Kidney (tissue), 14 donors: ENCODE measurements around the gene MED9. TPM values are rescaled to one million over a fixed set of nuclear protein-coding genes. Genes with fewer than 3 reads are reported as not detected.

Experiments
- DNase-seq, 5 donors: peaks; one replicate each; pipeline ENCODE4 v3.0.0-alpha.2; 2013 to 2020
- FAIRE-seq: peaks from 2 replicates; lab custom pipeline; 2012; peaks lifted over from hg19 to GRCh38; lab: Jason Lieb, UNC
- H3K27ac ChIP-seq, 2 donors: one replicate each; pipeline ENCODE4 v1.7.0; 2013; ENCODE audit warnings: low read depth in 2 of 2, low read length in 2 of 2, inconsistent platforms in 1 of 2
- H3K27me3 ChIP-seq: one replicate; pipeline ENCODE4 v1.7.1; 2013; ENCODE audit warnings: low read length, inconsistent platforms; ENCODE audit not compliant: control insufficient read depth, insufficient read depth
- H3K36me3 ChIP-seq, 3 donors: one replicate each; pipeline versions ENCODE4 v1.7.0 to v1.7.1; 2013; ENCODE audit warnings: low read length in 3 of 3, control low read depth in 1 of 3, inconsistent platforms in 1 of 3; ENCODE audit not compliant: insufficient read depth in 3 of 3, control insufficient read depth in 2 of 3
- H3K4me1 ChIP-seq, 3 donors: one replicate each; pipeline versions ENCODE4 v1.7.0 to v1.7.1; 2013; ENCODE audit warnings: low read length in 3 of 3, inconsistent platforms in 1 of 3, low read depth in 1 of 3; ENCODE audit not compliant: control insufficient read depth in 2 of 3, insufficient read depth in 2 of 3
- H3K4me3 ChIP-seq, 3 donors: one replicate each; pipeline versions ENCODE4 v1.7.0 to v1.8.1; 2013; ENCODE audit warnings: low read length in 3 of 3, control low read depth in 1 of 3, inconsistent platforms in 1 of 3
- H3K9ac ChIP-seq, 3 donors: one replicate each; pipeline versions ENCODE4 v1.7.0 to v1.7.1; 2013; ENCODE audit warnings: low read length in 3 of 3, control low read depth in 1 of 3, inconsistent platforms in 1 of 3
- H3K9me3 ChIP-seq, 3 donors: one replicate each; pipeline versions ENCODE4 v1.7.0 to v1.7.1; 2013; ENCODE audit warnings: low read length in 3 of 3, control low read depth in 1 of 3, inconsistent platforms in 1 of 3; ENCODE audit not compliant: control insufficient read depth in 2 of 3, insufficient read depth in 1 of 3
- intact Hi-C: fragments of 100-400 bp; cut with DNase I; formaldehyde crosslinking; loops from one replicate; pipeline ENCODE4 v1.11.1; 2022
- polyA plus RNA-seq: library from polyadenylated mRNA; stranded (reverse); fragments of 350-450 nt; fragmentation: Illumina TruSeq; extraction: RNeasy Lipid Tissue Mini Kit (QIAGEN cat#74804); gene quantifications from one replicate; pipeline ENCODE4 v1.2.3, GENCODE V29; 2014; ENCODE audit warnings: low read depth, low replicate concordance; ENCODE audit not compliant: insufficient read depth
- total RNA-seq: library from RNA; stranded (reverse); fragmentation: NEBNext Ultra II Directional; extraction: Animal tissue kit (Norgen Biotek cat#: 25700); gene quantifications from one replicate; pipeline ENCODE4 v1.2.1, GENCODE V29; 2021
- TF ChIP-seq, protein P1 (sequence below): IDR thresholded peaks from 3 replicates; pipeline ENCODE4 v1.5.1; 2012; ENCODE audit warnings: mild to moderate bottlenecking, moderate library complexity, borderline replicate concordance; ENCODE audit not compliant: insufficient read depth; ENCODE audit errors: extremely low read depth
- donor health status: control.
- donor health status: control.
- donor health status: control.
- donor health status: control.
- donor health status: control.
- donor health status: DM: yes; HTN: yes; CAD: no.
- donor health status: Normal renal cell carcinoma (clear cell type).

The MED9 gene
- total and polyA plus RNA-seq, 2 donors from 2014 or later, result 20.8 to 24.5 TPM

DNA sequence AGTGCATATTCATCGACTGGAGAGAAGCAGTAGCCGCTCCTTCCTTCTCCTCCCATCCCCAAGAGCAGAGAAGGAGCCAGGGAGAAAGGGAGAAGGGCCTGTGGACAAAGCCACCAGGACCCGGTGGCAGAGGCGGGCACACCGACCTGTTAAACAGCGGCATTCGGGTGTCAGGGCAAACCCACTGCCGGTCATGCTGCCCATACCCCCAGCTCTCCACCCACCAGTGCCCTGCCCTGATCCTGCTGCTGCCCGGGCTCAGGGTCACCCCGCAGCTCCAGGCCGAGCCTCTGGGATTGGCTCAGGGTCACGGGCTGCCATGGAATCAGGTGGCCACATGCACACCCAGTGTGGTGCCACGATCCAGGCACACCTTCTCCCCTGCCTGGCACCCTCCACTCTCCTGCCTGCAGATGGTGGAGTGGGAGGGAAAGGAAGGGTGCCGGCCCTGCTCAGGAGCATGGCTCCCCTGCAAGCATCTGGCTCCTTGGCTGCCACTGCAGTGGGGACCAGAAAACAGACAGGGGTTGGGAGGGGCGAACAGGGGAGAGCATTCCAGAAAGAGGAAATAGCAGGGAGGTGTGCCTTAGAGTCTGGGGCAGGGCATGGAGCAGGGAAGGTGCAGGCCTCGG lies 37.7 kb downstream of the MED9 start:
- TF ChIP-seq, protein P1, sequence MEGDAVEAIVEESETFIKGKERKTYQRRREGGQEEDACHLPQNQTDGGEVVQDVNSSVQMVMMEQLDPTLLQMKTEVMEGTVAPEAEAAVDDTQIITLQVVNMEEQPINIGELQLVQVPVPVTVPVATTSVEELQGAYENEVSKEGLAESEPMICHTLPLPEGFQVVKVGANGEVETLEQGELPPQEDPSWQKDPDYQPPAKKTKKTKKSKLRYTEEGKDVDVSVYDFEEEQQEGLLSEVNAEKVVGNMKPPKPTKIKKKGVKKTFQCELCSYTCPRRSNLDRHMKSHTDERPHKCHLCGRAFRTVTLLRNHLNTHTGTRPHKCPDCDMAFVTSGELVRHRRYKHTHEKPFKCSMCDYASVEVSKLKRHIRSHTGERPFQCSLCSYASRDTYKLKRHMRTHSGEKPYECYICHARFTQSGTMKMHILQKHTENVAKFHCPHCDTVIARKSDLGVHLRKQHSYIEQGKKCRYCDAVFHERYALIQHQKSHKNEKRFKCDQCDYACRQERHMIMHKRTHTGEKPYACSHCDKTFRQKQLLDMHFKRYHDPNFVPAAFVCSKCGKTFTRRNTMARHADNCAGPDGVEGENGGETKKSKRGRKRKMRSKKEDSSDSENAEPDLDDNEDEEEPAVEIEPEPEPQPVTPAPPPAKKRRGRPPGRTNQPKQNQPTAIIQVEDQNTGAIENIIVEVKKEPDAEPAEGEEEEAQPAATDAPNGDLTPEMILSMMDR, result no peak
- H3K4me1 ChIP-seq, result no peaks in the 10 kb centered on the region
- no peak overlapping the region for H3K9ac ChIP-seq
- no peaks in the 10 kb centered on the region for H3K9me3 ChIP-seq
- DNase-seq, result peak in 1 of 5 donors; percentile 50
- no peak overlapping the region for H3K4me3 ChIP-seq
- FAIRE-seq, result no peak
- no peaks in the 10 kb centered on the region for H3K27me3 ChIP-seq
- intact Hi-C loops, result no loop called here
- H3K36me3 ChIP-seq, result no peaks in the 10 kb centered on the region
- H3K27ac ChIP-seq, result no peak overlapping the region

DNA sequence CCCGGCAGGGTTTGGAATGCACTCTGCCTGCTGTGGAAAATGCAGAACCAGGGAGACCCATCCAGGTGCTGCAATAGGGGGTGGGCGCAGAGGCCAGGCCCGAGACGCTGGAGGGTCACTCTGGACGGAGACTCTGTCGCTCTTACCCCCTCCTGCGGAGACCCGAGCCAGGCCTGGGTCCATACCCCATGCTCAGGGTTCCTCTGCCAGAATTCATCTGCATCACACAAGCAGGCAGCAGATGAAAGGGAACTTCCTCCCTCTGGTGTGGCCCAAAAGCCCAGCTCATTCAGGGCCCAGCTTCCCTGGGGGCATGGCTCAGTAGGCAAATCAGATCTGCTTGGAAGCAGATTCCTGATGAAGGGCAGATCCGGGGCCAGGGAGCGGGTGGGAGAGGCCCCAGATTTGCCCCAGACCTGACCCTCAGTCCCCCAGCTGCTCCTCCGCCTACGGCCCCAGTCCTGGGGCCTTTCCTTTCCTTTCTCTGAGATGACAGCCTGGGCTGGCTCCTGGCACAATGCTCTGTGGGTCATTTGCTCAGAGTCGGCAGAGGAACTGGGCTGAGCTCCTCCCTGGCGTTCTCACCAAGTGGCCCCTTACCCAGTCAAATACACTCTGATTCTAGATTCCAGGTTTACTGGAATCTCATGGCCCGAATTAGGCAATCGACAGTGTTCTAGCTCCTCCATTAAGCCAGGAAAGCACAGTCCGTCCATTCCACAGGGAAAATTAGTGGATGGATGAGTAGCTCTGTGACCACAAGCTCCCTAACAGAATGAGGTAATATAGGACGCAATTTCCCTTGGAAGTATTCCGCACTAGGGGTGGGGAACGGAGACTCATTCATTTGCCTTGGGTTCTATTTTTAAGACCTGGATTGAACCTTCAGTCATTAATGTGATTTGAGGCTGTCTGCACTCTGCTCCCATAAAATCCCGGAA lies 38.5 kb downstream of the MED9 start:
- no peak overlapping the region for H3K9ac ChIP-seq
- H3K27me3 ChIP-seq, result no peaks in the 10 kb centered on the region
- DNase-seq (peak in 3 of 5 donors; percentile 19 to 39 (median 27)), FAIRE-seq (no peak)
- no peaks in the 10 kb centered on the region for H3K36me3 ChIP-seq
- intact Hi-C loops, result no loop called here
- no peaks in the 10 kb centered on the region for H3K4me1 ChIP-seq
- H3K4me3 ChIP-seq, result no peak overlapping the region
- TF ChIP-seq, protein P1, result no peak
- H3K9me3 ChIP-seq, result no peaks in the 10 kb centered on the region
- H3K27ac ChIP-seq, result no peak overlapping the region

DNA sequence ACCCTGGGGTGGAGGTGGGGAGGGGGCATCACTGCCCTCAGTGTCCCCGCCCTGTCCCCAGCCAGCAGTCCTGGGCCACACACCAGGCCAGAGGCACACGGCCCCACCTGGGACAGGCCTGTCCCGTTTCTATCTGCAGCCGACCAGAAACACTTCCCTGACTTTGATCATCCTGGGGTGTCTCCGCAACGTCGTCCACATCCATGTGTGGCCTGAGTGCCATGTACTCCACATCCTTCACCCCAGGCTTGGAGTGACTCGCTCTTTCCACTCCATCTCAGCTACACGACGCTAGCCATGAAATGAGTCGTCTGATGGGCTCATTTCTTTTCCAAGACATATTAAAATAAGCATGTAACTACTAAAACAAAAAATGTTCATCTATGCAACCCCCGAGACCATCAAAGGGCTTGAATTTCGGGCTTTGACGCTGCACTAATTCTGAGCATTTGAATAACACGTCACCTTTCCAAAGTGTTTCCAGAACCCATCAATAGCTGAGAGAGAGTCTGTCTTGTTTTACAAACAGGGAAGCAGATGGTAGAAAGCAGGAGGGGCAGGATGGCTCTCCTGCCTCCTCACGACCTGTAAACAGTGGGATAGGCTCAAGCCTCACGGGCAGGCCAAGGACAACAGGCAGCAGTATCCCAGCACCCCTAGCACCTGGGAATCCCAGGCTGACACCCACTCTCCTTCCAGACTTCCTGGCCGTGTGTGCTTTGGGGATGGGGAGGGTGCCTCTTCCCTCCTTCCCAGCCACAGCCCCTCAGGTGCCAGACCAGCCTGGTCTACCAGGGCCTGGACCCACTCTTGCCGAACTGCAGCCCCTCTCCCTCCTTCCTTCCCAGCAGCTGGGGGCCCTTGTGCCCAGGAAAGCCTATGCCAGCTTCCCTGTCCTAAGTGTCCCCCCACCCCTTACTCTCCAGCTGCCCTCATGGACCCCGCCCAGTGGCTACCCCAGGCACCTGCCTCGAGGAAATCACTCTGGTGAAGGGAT lies 39.4 kb downstream of the MED9 start:
- Histone ChIP-seq H3K36me3 (no peaks in the 10 kb centered on the region), H3K27ac (no peak overlapping the region), H3K4me3 (no peak overlapping the region), H3K9me3 (no peaks in the 10 kb centered on the region), H3K4me1 (no peaks in the 10 kb centered on the region), H3K27me3 (no peaks in the 10 kb centered on the region), H3K9ac (no peak overlapping the region)
- intact Hi-C loops, result no loop called here
- TF ChIP-seq, protein P1, result no peak
- DNase-seq (peak in 1 of 5 donors; percentile 43), FAIRE-seq (no peak)
